IPS DF 19.7 (cell line): Measurements from ENCODE around the gene TTC9C.
"Not testable (repeated sequence)": the region's sequence is repeated elsewhere in the genome, so short reads cannot be mapped to it uniquely, and the experiment has no call there.

Experiments used
- DNase-seq: peaks from one replicate; pipeline ENCODE4 v3.0.0-alpha.2; 2013; ENCODE audit warnings: low read depth, low spot score

The TTC9C gene

GRCh38 chr11:62749931-62750330, 21.6 kb downstream of the TTC9C start:
- DNase-seq: not testable (repeated sequence)

- DNase-seq: no peak
Observed at GRCh38 chr11:62752177-62752785, 24.0 kb downstream of the TTC9C start.

GRCh38 chr11:62752994-62753735, 24.9 kb downstream of the TTC9C start:
- DNase-seq: no peak

DNA sequence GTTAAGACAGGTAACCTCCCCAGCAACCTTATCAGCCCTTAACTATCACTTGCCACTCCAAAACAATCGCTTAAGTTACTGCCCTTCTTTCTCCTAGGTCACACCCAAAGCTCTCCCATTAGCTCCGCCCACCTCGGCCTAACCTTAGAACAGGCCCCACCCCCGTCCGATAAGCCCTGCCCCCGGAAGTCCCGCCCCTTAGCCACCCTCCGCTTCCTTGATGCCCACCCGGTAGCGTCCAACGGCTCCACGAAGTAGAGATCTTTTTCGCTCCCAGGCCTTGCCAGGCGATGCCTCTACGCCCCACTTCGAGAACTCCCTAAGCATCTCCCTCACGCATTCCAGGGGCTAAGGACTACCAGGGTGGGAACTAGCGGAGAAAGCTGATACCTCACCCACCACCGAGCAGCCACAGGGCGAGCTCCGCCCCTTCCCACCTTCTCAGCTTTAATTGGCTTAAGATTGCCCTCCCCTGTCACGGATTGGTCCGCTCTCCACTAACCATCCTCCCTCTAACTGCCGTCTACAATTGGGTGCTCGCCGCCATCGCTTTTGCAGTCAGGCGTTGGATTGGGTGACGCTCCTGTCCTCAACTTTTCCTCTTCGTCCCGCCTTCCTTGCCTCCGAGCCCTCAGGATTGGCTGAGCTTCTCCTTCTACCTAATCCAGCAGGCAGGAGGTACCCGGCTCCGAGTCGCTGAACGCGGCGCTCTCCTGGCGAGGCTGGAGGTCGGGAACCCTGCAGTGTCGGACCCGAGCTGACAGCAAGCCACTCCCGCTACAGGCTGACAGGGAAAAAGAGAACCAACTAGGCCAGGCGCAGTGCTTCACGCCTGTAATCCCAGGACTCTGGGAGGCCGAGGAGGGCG, 25.7 kb downstream of the TTC9C start, which contains the start of gene ZBTB3:
ZBTB3 (minus strand) TSS at position 425 of the 868 bp plus-strand sequence. CDS start 496 bp downstream, outside the sequence.
- peak; percentile 99 for DNase-seq

GRCh38 chr11:62755086-62755615, 26.9 kb downstream of the TTC9C start:
- no peak for DNase-seq

DNA sequence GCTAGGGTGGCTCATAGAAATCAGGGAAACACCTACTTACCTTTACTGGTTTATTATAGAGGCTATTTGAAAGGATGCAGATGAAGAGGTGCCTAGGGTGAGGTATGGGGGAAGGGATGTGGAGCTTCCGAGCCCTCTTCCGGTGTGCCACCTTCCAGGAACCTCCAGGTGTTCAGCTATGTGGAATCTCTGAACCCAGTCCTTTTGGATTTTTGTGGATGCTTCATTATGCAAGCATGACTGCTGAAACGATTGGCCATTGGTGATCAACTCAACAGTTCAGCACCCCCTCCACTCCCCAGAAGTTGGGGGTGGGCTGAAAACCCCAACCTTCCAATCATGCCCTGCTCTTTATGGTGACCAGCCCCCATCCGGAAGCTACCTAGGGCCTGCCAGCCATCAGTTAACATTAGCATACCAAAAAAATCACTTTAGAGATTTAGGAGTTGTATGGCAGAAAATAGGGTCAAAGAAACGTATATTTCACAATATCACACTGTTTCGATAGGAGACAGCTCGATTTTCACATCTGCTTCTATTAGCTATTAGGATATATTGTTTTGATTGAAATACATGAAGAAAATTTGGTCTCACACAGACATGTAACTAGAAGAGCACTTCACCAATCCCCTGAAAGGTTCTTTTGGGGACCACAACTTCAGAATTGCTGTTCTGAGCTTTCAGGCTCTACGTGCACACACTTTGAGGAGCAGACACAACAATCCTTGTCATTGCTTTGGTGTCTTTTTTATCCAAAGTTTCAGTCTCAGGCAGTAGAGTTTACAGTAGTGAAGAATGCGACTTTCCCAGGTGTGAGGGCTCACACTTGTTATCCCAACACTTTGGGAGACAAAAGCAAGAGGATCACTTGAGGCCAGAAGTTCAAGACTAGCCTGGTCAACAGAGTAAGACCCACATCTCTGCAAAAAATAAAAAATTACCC, 29.8 kb downstream of the TTC9C start:
- peak; percentile 96 for DNase-seq

- DNase-seq: not testable (repeated sequence)
Observed at GRCh38 chr11:62760867-62761227, 32.6 kb downstream of the TTC9C start.

DNA sequence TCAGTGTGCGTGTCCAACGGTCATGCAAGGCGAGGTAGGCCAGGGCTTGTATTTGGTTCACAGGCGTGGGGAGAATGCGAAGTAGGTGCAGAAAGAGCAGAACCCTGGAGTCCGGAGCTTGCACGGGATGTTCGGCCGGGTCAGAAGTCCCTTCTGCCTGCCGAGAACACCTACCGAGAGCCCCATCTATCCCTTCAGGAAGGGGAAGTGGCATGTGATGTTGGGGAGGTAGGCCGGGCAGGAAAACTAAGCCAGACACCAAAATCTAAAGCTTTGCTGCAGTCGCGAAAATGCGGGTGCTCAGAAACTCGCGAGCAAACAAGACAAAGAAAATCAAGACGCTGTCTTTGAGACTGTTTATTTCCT, 42.5 kb downstream of the TTC9C start:
- DNase-seq: peak; percentile 20

- DNase-seq: peak; percentile 89
Observed at GRCh38 chr11:62771144-62772021, 43.1 kb downstream of the TTC9C start, which contains the start of gene TAF6L. Gene TAF6L, plus strand, starts transcription at chr11:62771396. Its CDS starts 4,388 bp downstream, at chr11:62775784.

DNA sequence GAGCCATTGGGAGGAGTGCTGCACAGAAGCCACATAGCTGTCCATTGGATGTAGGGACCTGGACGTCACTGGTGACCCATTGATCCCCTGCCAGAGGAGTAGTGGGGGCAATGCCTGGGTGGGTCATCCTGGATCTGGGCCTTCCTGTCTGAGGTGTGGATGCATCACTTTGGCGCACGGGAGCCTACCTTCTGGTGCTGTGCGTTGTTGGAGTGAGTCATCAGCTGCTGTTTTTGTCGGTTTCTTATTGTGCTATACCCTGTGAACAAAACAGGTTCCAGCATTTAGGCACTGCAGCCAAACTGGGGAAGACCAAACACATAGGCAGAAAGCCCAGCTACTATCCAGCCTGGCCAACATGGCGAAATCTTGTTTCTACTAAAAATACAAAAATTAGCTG, 46.1 kb downstream of the TTC9C start:
- DNase-seq: no peak

DNA sequence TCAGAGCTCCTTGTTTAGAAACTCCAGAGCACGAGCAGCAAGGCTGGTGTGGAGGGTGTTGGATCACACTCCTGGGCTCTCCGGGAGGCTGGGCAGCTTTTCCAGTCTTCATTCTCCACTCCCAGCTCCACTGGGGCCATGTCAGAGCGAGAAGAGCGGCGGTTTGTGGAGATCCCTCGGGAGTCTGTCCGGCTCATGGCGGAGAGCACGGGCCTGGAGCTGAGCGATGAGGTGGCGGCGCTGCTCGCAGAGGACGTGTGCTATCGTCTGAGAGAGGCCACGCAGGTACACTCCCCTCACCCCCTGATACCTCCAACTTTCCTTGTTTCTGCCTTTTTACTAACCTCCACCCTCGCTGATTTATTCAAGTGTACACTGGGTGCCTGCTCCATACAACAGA, 47.4 kb downstream of the TTC9C start:
- no peak for DNase-seq

GRCh38 chr11:62777389-62777788, 49.1 kb downstream of the TTC9C start:
- DNase-seq: no peak

- no peak for DNase-seq
Observed at GRCh38 chr11:62778441-62778840, 50.2 kb downstream of the TTC9C start.

DNA sequence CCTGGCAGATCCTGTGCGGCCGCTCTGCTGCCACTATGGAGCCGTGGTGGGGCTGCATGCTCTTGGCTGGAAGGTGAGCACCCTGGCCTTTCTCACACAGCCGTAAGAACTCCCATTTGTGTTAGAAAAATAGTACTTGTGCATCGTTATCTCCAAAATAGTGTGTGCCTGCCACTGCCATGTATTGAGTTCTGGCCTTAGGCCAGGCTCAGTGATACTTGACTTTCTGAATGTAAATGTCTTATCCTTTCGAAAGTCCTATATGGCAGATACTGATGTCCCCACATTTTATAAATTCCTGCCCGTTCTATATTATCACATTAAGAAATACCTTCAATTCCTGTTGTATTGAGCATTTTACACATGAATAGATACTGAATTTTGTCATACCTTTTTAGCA, 54.5 kb downstream of the TTC9C start:
- no peak for DNase-seq

DNA sequence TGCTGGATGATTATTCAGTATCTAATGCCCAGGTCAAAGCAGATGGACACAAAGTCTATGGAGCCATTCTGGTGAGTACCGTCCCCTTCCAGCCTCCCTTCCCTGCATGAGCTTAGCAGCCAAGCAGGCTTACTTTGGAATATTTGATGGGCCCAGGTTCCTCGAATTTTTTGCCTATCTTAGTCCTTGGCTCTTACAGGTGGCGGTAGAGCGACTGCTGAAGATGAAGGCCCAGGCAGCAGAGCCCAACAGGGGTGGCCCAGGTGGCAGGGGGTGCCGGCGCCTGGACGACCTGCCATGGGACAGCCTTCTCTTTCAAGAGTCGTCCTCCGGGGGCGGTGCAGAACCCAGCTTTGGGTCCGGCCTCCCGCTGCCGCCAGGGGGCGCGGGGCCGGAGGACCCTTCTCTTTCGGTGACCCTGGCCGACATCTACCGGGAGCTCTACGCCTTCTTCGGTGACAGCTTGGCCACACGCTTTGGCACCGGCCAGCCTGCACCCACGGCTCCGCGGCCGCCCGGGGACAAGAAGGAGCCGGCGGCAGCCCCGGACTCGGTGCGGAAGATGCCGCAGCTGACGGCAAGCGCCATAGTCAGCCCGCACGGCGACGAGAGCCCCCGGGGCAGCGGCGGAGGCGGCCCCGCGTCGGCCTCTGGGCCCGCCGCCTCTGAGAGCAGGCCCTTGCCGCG, 58.2 kb downstream of the TTC9C start:
- DNase-seq: no peak

DNA sequence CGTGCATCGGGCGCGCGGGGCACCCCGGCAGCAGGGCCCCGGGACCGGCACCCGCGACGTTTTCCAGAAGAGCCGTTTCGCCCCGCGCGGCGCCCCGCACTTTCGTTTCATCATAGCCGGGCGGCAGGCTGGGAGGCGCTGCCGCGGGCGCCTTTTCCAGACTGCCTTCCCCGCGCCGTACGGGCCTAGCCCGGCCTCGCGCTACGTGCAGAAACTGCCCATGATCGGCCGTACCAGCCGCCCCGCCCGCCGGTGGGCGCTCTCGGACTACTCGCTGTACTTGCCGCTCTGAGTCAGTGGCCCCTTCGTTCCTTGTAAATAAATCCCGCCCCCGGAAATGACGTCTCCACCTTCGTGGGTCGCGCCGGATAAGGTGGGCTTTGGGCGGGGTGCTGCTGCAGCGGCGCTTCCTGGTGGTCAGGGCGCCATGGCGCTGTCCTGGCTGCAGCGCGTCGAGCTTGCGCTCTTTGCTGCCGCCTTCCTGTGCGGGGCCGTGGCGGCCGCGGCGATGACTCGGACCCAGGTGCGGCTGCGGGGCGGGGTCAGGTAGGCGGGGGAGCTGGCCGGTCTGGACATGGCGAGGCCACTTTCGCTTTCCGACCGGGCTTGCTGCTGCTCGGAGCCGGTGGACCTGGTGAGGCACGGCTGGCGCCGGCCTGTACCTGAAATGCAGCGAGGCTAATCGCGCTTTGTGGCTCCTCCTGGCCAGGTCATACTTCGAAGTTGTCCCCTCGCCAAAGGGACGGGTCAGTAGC, 58.9 kb downstream of the TTC9C start, which contains the start of gene TMEM179B:
TMEM179B (plus strand) TSS at position 398 of the 755 bp plus-strand sequence; CDS start at position 428, 30 bp downstream.
- no peak for DNase-seq
